Omental fat pad (tissue), 4 donors: Measurements from ENCODE around the gene FAR1. TPM values are rescaled to one million over a fixed set of nuclear protein-coding genes. Genes with fewer than 3 reads are reported as not detected.

ENCODE experiments used
- ATAC-seq: fragments of 150-250 bp; one replicate; pipeline ENCODE4 v1.9.1; 2016; ENCODE audit warnings: mild to moderate bottlenecking, moderate library complexity; ENCODE audit not compliant: low FRiP score
- DNase-seq: peaks from one replicate; pipeline ENCODE4 v3.0.0-alpha.2; 2019; ENCODE audit warnings: low spot score
- CTCF ChIP-seq, 3 donors: fragments of 450-650 bp; IDR thresholded peaks; one replicate each; pipeline ENCODE4 v1.5.1; 2016 to 2017; ENCODE audit warnings: antibody characterized with exemption in 3 of 3, mild to moderate bottlenecking in 3 of 3, moderate library complexity in 2 of 3
- total RNA-seq, 4 donors: library from RNA; depleted of rRNA; stranded (reverse); fragments of >200 nt; gene quantifications; one replicate each; pipeline ENCODE4 v1.1.0, GENCODE V29; 2016

FAR1 gene
- total RNA-seq, 4 donors from 2014 or later, result 35.4 to 56.8 (median 45.4) TPM

- DNase-seq (no peak), ATAC-seq (no peak)
- TF ChIP-seq CTCF (IDR thresholded peaks at IDR 0.05), result no peak
Measured at GRCh38 chr11:13762718-13763117, 94.2 kb downstream of the FAR1 start.

- no peak for TF ChIP-seq CTCF (IDR thresholded peaks at IDR 0.05)
- DNase-seq, result no peak
- ATAC-seq, result no peak
Measured at GRCh38 chr11:13763341-13763740, 94.9 kb downstream of the FAR1 start.

- DNase-seq (no peak), ATAC-seq (no peak)
- TF ChIP-seq CTCF (IDR thresholded peaks at IDR 0.05), result no peak
Measured at GRCh38 chr11:13765886-13766285, 97.4 kb downstream of the FAR1 start.

GRCh38 chr11:13767471-13767870 is 99.0 kb downstream of the FAR1 start:
- TF ChIP-seq CTCF (IDR thresholded peaks at IDR 0.05), result no peak
- ATAC-seq (no peak), DNase-seq (no peak)

GRCh38 chr11:13769188-13769587 is 100.7 kb downstream of the FAR1 start:
- DNase-seq, result no peak
- no peak for ATAC-seq
- no peak for TF ChIP-seq CTCF (IDR thresholded peaks at IDR 0.05)

- no peak for ATAC-seq
- TF ChIP-seq CTCF (IDR thresholded peaks at IDR 0.05), result no peak
- no peak for DNase-seq
Measured at GRCh38 chr11:13771151-13771550, 102.7 kb downstream of the FAR1 start.

GRCh38 chr11:13772223-13773046 is 104.0 kb downstream of the FAR1 start:
- ATAC-seq (no peak), DNase-seq (no peak)
- TF ChIP-seq CTCF (IDR thresholded peaks at IDR 0.05), result no peak
